Measurements from ENCODE around the gene C10orf90.
"Not testable (repeated sequence)": the region's sequence is repeated elsewhere in the genome, so short reads cannot be mapped to it uniquely, and the experiment has no call there.

Gene C10orf90

DNA sequence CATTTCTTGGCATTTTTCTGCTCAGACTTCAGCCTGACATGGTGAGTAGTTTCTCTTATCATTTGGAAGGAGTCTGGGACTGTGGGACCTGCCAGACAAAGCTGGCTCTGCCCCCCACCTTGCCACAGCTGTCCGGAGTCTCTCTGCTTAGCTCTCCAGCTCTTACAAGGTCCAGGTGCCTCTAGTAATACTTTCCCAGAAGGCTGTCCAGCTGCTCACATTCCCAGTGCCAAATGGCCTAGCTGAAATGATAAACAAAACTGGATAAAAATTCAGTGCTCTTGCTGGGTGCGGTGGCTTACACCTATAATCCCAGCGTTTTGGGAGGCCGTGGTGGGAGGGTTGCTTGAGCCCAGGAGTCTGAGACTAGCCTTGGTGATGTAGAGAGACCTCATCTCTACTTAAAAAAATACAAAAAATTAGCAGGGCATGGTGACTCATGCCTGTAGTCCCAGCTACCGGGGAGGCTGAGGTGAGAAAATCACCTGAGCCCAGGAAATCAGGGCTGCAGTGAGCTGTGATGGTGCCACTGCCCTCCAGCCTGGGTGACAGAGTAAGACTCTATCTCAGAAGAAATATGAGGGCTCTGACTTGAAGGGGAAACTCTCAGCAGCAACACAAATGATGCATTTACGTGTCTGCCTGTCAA, 86.8 kb downstream of the C10orf90 start:
- no peak for DNase-seq (ENCODE audit: low spot score)

- DNase-seq (ENCODE audit: low spot score): no peak
Observed at GRCh38 chr10:126581648-126582046, 88.8 kb downstream of the C10orf90 start.

GRCh38 chr10:126580873-126581647, 89.4 kb downstream of the C10orf90 start:
- no peak for DNase-seq (ENCODE audit: low spot score)

DNA sequence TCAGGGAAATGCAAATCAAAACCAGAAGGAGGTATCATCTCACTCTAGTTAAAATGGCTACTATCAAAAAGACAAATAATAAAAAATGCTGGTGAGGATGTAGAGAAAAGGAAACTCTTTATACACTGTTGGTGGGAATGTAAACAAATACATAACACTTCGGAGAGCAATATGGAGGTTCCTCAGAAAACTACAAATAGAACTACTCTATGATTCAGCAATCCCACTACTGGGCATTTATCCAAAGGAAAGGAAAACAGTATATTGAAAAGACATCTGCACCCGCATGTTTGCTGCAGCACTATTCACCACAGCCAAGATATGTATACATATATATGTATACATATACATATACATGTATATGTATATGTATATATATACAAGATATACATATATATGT, 94.2 kb downstream of the C10orf90 start:
- no peak for DNase-seq (ENCODE audit: low spot score)

GRCh38 chr10:126570621-126571602, 99.6 kb downstream of the C10orf90 start:
- DNase-seq (ENCODE audit: low spot score): no peak

DNA sequence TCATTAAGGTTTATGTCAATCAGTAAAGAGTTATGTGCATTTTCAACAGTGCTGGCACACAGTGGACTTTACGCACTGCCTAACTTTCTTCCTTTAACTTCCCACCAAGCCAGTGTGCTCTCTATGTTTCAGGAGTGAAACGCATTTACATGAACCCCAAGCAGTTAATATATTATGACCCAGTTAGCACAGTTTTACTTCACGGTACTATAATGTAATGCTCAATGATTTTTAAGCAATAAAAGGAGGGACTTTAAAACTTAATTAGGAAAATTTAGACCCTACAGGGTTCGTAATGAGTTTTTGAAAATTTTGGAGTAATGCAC, 100.3 kb downstream of the C10orf90 start:
- DNase-seq (ENCODE audit: low spot score): no peak

DNA sequence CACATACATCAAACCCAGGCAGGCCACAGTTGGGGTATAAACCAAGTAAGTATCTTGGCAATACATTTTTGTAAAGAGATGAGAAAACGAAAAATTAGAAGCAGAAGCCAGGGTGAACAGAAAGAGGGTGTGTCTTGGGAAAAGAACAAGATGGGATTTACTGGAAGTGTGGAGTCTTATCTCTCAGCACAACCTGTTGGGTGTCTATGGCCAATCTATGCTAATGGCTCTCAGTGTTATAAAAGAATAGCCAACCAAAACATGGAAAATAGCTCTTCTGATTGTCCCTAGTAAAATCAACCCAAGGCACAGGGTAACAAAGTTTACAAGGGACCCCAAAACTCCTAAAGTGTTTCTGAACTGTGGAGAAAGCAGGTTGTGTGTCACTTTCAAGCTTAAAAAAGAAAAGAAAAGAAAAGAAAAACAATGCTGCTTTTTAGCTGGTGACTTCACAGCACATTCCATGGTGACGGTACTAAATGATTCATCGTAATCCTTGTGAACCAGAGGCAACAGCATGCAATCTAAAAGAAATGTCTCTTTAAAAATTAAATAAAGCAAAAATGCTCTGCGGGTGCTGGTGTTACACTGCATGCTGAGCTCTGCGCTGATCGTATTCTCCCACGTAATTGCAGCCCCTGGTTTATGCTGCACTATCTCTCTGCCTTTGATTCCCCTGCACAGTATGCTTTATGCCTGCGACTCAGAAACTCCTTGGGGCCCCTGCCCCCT, 100.8 kb downstream of the C10orf90 start:
- no peak for DNase-seq (ENCODE audit: low spot score)

DNA sequence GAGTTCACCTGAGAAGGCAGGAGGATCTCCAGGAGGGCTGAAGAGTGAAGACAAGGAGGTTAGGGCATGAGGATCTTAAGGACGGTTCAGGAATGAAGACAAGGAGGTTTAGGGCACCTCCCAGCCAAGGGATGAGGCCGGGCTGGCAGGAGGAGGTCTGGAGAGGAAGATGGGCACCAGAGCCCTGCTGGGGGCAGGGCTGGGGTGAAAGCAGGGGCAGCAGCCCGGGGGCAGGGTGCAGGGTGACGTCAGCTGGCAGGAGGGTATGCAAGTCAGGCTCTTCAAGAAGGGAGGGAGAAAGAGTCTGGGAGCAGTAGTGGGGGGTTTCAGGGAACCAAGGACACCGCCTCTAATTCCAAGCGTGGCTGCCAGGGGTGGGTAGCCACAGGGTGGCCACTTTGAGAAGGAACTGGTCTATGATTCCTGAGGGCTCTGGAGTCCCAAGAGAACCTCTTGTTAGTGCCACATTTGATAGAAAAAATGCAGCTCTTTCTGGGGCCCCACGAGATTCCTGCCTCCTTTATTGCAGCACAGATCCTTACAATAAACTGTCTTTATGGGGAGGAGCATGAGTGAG, 101.6 kb downstream of the C10orf90 start:
- no peak for DNase-seq (ENCODE audit: low spot score)

- no peak for DNase-seq (ENCODE audit: low spot score)
Observed at GRCh38 chr10:126565871-126566270, 104.6 kb downstream of the C10orf90 start.

- no peak for DNase-seq (ENCODE audit: low spot score)
Observed at GRCh38 chr10:126565441-126565840, 105.1 kb downstream of the C10orf90 start.

GRCh38 chr10:126564326-126564888, 106.1 kb downstream of the C10orf90 start:
- DNase-seq (ENCODE audit: low spot score): no peak

DNA sequence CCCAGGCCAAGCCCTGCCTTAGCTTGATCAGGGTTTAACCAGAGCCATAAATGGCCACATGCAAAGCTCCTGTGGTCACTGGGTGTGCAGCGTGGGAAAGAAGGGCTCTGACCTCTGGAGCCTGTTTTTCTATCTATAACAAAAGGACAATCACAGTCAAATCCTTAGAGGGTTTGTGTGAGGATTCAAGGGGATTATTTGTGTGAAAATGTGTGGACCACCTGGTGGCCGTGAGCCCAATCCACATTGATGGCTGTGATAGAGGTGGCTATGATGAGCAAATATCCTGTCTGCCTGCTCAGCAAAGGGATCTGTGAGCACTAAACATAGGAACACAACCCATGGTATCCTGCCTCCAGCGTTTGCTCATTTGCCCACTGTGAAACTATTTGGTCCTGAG, 107.1 kb downstream of the C10orf90 start:
- no peak for DNase-seq (ENCODE audit: low spot score)

GRCh38 chr10:126561921-126562680, 108.4 kb downstream of the C10orf90 start:
- DNase-seq (ENCODE audit: low spot score): no peak

DNA sequence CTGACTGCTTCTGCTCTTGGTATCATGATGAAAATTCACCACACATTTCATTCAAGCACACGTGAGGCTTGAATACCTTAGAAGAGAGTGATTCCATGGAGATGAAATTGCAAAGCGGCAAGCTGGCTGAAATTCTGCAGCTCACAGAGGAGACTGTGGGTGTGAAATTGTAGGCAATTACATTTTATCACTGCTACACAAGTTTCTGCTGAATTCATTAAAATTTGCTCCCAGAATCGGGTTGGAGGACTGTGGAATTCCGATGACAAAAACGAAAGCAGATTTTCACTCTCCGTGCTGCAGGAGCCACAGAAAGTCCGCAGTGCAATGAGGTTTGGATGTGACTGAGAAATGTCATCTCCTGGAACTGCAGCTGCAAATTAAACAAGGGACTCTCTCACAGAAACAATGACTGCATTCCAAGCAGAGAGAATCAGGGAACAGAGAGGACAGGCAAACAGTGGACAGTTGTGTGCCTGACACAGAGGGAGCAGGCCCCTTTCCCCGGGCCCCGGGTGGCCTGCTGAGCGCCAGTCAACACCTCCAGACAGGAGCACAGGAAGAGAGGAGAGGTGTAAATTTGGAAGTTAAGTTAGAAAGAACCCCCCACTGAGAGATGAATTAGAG, 109.1 kb downstream of the C10orf90 start:
- peak; percentile 97 for DNase-seq (ENCODE audit: low spot score)

DNA sequence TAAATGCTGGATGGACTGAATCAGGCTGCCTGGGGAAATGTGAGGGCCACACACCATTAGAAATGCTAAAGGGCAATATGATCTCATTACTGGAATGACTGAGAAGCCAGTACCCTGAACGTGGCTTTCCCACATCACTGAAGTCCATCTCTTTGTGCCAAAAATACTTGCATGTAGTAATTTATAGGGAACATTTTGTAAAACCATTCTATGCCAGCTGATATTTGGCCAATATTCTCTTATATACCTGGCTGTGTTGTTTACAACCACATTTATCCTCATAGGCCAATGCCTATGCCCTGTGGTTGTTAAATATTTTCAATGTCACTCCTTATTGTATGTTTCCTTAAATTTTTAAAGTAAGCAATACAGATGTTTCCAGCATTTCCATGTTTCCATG, 111.6 kb downstream of the C10orf90 start:
- DNase-seq (ENCODE audit: low spot score): no peak

GRCh38 chr10:126551202-126551601, 119.3 kb downstream of the C10orf90 start:
- DNase-seq (ENCODE audit: low spot score): no peak

- DNase-seq (ENCODE audit: low spot score): not testable (repeated sequence)
Observed at GRCh38 chr10:126550586-126550985, 119.9 kb downstream of the C10orf90 start.

- no peak for DNase-seq (ENCODE audit: low spot score)
Observed at GRCh38 chr10:126549344-126549743, 121.1 kb downstream of the C10orf90 start.

DNA sequence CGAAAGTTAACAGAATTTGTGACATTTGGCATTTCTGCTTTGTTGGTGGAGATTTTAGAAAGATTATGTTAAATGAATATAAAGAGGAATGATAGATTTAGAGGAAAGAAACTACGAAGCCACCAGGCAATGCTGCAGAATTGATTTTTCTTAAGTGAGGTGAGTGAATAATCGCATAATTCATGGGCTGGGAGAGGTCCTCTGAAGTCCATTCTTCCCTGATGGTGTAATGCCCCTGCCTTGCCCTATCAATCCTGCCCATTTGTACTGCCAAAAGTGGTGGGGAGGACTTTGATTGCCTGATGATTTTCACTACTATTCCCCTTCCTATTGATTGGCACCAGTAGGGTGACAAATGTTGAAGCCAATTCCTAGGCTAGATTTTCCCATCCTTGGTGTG, 125.9 kb downstream of the C10orf90 start:
- DNase-seq (ENCODE audit: low spot score): no peak
